Measurements from ENCODE around the gene SIX3. TPM values are rescaled to one million over a fixed set of nuclear protein-coding genes. Genes with fewer than 3 reads are reported as not detected.

SIX3 gene
- total RNA-seq, 1 donor from 2014 or later, result 0.18 TPM

DNA sequence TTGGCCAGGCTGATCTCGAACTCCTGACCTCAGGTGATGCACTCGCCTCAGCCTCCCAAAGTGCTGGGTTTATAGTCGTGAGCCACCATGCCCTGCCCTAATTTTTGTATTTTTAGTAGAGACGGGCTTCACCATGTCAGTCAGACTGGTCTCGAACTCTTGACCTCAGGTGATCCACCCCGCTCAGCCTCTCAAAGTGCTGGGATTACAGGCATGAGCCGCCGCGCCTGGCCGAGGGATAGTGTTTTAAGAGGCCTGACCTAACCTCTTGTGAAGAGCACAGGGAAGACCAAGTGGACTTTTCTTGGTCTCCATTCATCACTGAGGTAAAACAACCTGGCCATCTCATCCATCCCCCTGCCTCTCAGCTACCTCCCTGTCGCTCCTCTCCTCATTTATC, 38.1 kb downstream of the SIX3 start:
- intact Hi-C loops (cut with micrococcal nuclease), result no loop called here

DNA sequence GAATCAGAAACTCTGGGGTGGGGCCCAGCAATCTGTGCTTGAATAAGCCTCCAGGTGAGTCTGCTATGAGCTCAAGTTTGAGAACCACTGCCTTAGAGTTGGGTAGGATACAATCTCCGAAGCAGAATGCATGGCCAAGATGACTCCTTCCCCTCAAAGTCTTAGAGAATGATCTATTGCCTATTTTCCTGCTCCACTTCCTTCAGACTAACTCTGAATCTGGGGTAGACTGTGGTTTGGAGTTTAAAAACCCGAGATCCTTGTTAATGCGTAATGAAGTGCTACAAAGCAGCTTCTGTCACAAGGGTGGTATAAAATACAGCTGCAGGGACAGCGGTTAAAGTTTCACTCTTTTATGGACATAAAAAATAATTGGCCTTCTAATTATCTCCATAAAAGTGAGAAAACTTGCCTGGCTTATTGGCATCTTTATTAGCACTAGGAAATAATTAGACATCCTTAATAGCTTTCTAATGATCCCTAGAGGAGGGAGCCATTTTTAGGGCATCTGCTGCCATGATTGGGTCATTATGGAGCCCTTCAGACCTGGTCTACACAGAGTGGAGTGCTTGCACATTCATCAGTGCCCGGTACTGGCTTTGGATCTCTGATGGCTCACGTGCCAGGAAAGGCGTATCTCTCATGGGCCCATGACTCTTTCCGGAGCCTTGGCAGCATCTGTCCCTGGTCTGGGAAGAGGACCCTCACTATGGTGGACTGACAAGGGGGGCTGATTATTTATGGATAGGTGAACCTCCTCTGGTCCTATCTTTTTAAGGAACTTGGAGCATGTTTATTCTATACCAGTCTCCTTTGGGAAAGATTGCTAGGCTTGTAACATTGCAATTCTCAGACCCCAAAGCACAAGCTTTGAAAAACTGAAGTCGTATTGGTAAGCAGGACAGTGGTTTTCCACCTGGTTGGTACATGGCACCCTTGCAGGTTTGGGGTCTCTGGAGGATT, 39.5 kb downstream of the SIX3 start:
- intact Hi-C loops (cut with micrococcal nuclease), result loop anchor here (1.0 kb wide), 2 partner anchors 513 to 597 kb away; no protein-coding TSS in a partner anchor

DNA sequence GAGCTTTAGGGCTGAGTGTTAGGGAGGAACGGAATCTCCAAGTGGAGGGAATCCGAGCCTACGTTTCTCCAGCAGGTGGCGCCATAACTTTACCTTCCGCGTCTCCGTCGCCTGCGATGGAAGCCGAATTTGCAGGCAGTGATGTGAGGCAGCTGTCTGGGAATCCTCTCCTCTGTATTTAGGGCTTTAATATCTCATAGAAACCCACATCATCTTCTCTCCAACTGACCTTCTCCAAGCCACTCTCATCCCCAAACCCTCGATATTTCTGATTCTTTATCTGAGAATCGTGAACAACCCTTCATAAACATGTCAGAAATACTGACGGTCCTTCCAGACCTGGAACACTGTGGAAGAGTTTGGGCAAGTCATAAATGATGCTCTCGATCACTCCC, 40.2 kb downstream of the SIX3 start:
- intact Hi-C loops (cut with micrococcal nuclease), result loop anchor here (1.0 kb wide), 2 partner anchors 513 to 597 kb away; no protein-coding TSS in a partner anchor

DNA sequence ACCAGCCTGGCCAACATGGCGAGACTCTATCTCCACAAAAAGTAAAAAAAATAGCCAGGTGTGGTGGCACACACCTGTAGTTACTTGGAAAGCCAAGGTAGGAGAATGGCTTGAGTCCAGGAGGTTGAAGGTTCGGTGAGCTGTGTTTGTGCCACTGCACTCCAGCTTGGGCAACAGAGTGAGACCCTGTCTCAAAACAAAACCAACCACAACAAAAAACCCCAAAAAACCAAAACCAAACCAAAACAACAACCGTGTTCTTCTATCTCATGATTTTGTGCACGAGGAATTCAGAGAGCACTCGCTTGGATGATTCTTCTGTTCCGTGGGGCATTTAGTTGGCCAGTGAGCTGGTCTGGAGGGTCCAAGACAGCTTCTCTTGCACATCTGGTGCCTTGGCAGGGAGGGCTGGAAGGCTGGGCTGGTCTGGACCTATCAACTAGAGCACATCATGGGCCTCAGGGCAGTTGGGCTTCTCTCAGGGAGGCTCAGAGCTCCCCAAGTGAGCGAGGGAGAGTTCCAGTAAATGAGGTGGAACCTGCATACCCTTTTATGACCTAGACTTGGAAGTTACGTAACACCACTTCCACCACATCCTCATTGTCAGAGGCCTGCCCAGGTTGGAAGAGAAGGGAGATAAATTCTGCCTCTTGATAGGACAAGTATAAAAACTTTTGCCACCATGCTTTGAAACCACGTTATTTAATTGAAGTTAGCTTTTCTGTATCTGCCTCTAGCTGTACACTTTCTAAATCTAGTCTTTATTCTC, 42.5 kb downstream of the SIX3 start:
- intact Hi-C loops (cut with micrococcal nuclease), result no loop called here

DNA sequence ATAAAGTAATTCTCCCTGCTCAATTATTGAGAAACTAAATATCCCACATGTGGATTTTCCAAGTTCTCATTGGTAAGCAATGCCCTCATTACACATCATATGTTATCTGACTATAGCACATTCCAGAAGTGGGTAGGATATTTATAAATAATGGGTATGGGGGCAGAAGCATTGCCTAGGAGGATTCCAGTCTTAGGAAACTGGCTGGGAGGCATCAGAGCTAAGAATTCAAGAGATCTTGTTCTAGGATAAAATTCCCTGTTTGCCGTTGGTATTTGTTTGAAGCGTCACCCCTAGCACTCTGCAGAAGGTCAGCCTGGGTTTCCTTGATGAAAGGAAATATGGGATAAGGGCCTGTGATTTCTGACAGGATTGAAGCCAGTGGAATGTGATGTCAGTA, 47.7 kb downstream of the SIX3 start:
- intact Hi-C loops (cut with micrococcal nuclease), result no loop called here

DNA sequence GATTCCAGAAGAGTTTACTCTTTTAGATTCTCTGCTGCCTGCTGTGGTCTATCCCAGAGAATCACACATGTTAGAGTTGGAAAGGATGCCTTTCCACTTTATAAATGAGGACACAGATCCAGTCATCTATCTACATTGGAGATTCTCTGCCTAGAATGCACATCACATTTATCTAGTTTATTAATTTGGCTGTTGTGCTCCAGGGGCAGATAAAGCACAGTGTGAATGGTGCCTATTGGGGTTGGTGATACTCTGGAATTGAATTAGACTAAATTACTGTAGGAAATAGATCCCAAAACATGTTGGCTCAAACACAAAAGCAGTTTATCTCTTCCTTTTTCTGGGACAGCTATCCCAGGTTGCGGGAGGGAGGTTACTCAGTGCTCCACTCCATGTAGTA, 52.9 kb downstream of the SIX3 start:
- intact Hi-C loops (cut with micrococcal nuclease), result no loop called here

Other genes with a start within 250 kb of the SIX3 start
- gene SIX2, start 67.8 kb downstream of the SIX3 start, total RNA-seq, result not detected in 2 replicates

Data from T-helper 2 cell treated with Interferon-gamma antibody and Interleukin-4, amounts not matched to agents 100 ng/mL and 5 ng/mL, for 36 hours (primary cell).